ENCODE results near the gene MCUB. TPM values are rescaled to one million over a fixed set of nuclear protein-coding genes. Genes with fewer than 3 reads are reported as not detected.

MCUB gene
- total RNA-seq, 1 experiment from 2014 or later: 14.8 TPM

DNA sequence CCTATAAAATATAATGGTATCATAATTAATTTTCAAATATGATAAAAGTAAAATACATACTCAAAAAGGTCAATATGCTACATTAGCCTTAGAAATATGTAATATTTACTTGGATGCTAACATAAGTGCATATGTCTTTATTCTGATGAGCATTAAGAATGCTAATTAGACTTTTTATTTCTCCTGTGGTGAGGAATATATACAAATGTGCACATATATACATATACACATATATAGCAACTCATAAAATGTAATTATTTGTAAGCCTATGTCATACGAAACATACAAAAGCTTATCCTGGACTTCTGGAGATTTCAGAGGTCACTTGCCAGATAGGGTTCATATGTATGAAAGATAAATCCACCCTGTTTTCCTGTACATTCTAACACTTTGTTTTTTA lies 158.7 kb downstream of the MCUB start:
- H3K36me3 Mint-ChIP-seq (ENCODE audit: insufficient read depth in 1 of 3, low read depth in 3 of 3): peaks cover 13 to 41% (median 40%) of the 10 kb centered on the region in 3 experiments; a peak in 6 of 7 replicates
- Histone ChIP-seq H3K18ac (ENCODE audit: insufficient read length, low read depth, low read length) (no peak overlapping the region), H3K4me1 (ENCODE audit: insufficient read depth, low read length) (no peaks in the 10 kb centered on the region), H3K4ac (ENCODE audit: low read depth, low read length) (no peak overlapping the region), H3K27me3 (ENCODE audit: insufficient read depth, low read length) (no peaks in the 10 kb centered on the region), H3K79me1 (ENCODE audit: insufficient read depth, low read depth, low read length, poor library complexity, severe bottlenecking) (peaks cover 2% of the 10 kb centered on the region), H2AK5ac (ENCODE audit: insufficient read length, low read length) (no peak overlapping the region), H3K9me3 (ENCODE audit: control insufficient read depth, low read depth, low read length) (no peaks in the 10 kb centered on the region), H2BK20ac (ENCODE audit: low read depth, low read length, poor library complexity, severe bottlenecking) (no peak overlapping the region), H3K23me2 (ENCODE audit: insufficient read length, low read depth, low read length, poor library complexity, severe bottlenecking) (no peaks in the 10 kb centered on the region), H3K27ac (ENCODE audit: insufficient read length, low read depth, low read length) (no peak overlapping the region), H2BK120ac (ENCODE audit: low read depth, low read length, poor library complexity, severe bottlenecking) (no peak overlapping the region), H3K79me2 (ENCODE audit: insufficient read depth, low read length) (peaks cover 8% of the 10 kb centered on the region; the same call in 1 of the 2 replicates), H3K14ac (ENCODE audit: insufficient read depth, low read length) (no peak overlapping the region), H2BK5ac (ENCODE audit: insufficient read length, low read length) (no peak overlapping the region), H3T11ph (ENCODE audit: low read length) (no peak overlapping the region), H3K9ac (ENCODE audit: extremely low read depth, insufficient read length, low read length) (no peak overlapping the region), H3K23ac (ENCODE audit: insufficient read length, low read depth, low read length) (no peak overlapping the region), H4K20me1 (ENCODE audit: control insufficient read depth, insufficient read depth, insufficient read length) (no peaks in the 10 kb centered on the region), H2BK15ac (ENCODE audit: low read depth, low read length) (no peak overlapping the region), H4K91ac (ENCODE audit: insufficient read length, low read depth, low read length) (no peak overlapping the region), H4K8ac (replicated peaks; ENCODE audit: insufficient read length, low read depth, low read length) (no peak overlapping the region), H2AFZ (ENCODE audit: low read length) (no peak overlapping the region), H4K5ac (ENCODE audit: insufficient read length, low read depth, low read length) (no peak overlapping the region), H3K56ac (ENCODE audit: insufficient read length, low read depth, low read length) (no peak overlapping the region), H2BK12ac (ENCODE audit: insufficient read length, low read depth, low read length) (no peak overlapping the region), H3K4me2 (ENCODE audit: insufficient read depth, insufficient read length, low read length) (no peak overlapping the region)
- TF ChIP-seq, protein P1, sequence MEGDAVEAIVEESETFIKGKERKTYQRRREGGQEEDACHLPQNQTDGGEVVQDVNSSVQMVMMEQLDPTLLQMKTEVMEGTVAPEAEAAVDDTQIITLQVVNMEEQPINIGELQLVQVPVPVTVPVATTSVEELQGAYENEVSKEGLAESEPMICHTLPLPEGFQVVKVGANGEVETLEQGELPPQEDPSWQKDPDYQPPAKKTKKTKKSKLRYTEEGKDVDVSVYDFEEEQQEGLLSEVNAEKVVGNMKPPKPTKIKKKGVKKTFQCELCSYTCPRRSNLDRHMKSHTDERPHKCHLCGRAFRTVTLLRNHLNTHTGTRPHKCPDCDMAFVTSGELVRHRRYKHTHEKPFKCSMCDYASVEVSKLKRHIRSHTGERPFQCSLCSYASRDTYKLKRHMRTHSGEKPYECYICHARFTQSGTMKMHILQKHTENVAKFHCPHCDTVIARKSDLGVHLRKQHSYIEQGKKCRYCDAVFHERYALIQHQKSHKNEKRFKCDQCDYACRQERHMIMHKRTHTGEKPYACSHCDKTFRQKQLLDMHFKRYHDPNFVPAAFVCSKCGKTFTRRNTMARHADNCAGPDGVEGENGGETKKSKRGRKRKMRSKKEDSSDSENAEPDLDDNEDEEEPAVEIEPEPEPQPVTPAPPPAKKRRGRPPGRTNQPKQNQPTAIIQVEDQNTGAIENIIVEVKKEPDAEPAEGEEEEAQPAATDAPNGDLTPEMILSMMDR (conservative IDR thresholded peaks at IDR 0.05): no peak
- WGBS (ENCODE audit: extremely low coverage, insufficient read length, low lambda C conversion rate): no CpG with 5 or more reads among the region's 1 CpG
- no peak for DNase-seq
- no peaks in the 10 kb centered on the region for H3K27me3 Mint-ChIP-seq (ENCODE audit: low read depth)
- no peaks in the 10 kb centered on the region for H3K9me3 Mint-ChIP-seq
- no peak overlapping the region for H3K27ac Mint-ChIP-seq
- no peak overlapping the region for H3K4me3 Mint-ChIP-seq
- no peaks in the 10 kb centered on the region for H3K4me1 Mint-ChIP-seq

Measured in H9 (cell line).